ENCODE results near the gene ZNF483.
"Not testable (repeated sequence)": the region's sequence is repeated elsewhere in the genome, so short reads cannot be mapped to it uniquely, and the experiment has no call there.

Gene ZNF483

GRCh38 chr9:111617349-111617748 is 92.4 kb downstream of the ZNF483 start:
- H3K4me3 ChIP-seq (ENCODE audit: low read depth in 1 of 2, low read length in 2 of 2); H3K27me3 ChIP-seq (ENCODE audit: low read depth, low read length); H3K36me3 ChIP-seq (ENCODE audit: control insufficient read depth in 1 of 2, insufficient read depth in 2 of 2, low read length in 2 of 2); H3K27ac ChIP-seq (ENCODE audit: low read length); H3K9me3 ChIP-seq (ENCODE audit: control insufficient read depth in 1 of 2, low read length in 2 of 2); H3K4me1 ChIP-seq (ENCODE audit: control insufficient read depth in 1 of 2, insufficient read depth in 2 of 2, low read length in 2 of 2): not testable (repeated sequence)

- Histone ChIP-seq H3K4me1 (ENCODE audit: control insufficient read depth in 1 of 2, insufficient read depth in 2 of 2, low read length in 2 of 2) (no peaks in the 10 kb centered on the region), H3K36me3 (ENCODE audit: control insufficient read depth in 1 of 2, insufficient read depth in 2 of 2, low read length in 2 of 2) (no peaks in the 10 kb centered on the region), H3K27ac (ENCODE audit: low read length) (no peak overlapping the region), H3K27me3 (ENCODE audit: low read depth, low read length) (no peaks in the 10 kb centered on the region), H3K9me3 (ENCODE audit: control insufficient read depth in 1 of 2, low read length in 2 of 2) (no peaks in the 10 kb centered on the region), H3K4me3 (ENCODE audit: low read depth in 1 of 2, low read length in 2 of 2) (no peak overlapping the region)
Observed at GRCh38 chr9:111621895-111622480, 97.0 kb downstream of the ZNF483 start.

- H3K4me1 ChIP-seq (ENCODE audit: control insufficient read depth in 1 of 2, insufficient read depth in 2 of 2, low read length in 2 of 2), result no peaks in the 10 kb centered on the region
- no peaks in the 10 kb centered on the region for H3K9me3 ChIP-seq (ENCODE audit: control insufficient read depth in 1 of 2, low read length in 2 of 2)
- no peak overlapping the region for H3K27ac ChIP-seq (ENCODE audit: low read length)
- no peak overlapping the region for H3K4me3 ChIP-seq (ENCODE audit: low read depth in 1 of 2, low read length in 2 of 2)
- no peaks in the 10 kb centered on the region for H3K36me3 ChIP-seq (ENCODE audit: control insufficient read depth in 1 of 2, insufficient read depth in 2 of 2, low read length in 2 of 2)
- H3K27me3 ChIP-seq (ENCODE audit: low read depth, low read length), result no peaks in the 10 kb centered on the region
Observed at GRCh38 chr9:111622626-111623025, 97.6 kb downstream of the ZNF483 start.

All from muscle layer of duodenum (tissue), 2 donors.